Naive thymus-derived CD8-positive, alpha-beta T cell (primary cell): ENCODE results near the gene HACE1. TPM values are rescaled to one million over a fixed set of nuclear protein-coding genes. Genes with fewer than 3 reads are reported as not detected.
"Not testable (repeated sequence)": the region's sequence is repeated elsewhere in the genome, so short reads cannot be mapped to it uniquely, and the experiment has no call there.

Experiments
- ATAC-seq, 2 donors: fragments of 150-1000 bp; cut with Tn5 transposase in 1 of 2; sonication (Bioruptor Pico), chemical (Tn5 transposase) in 1 of 2; 1 replicate in 1 of 2; 2 replicates in 1 of 2; pipeline ENCODE4 v1.10.0; 2021; ENCODE audit warnings: mild to moderate bottlenecking in 2 of 2, moderate library complexity in 2 of 2
- POLR2A ChIA-PET: fragments of 350-600 bp; sonication (Branson Sonifier 250); formaldehyde crosslinking; loops from one replicate; lab custom pipeline; 2021; ENCODE audit warnings: antibody characterized with exemption; lab: Charles Lee
- DNase-seq, 10 donors: peaks; one replicate each; pipeline versions ENCODE4 v3.0.0 to v3.0.0-alpha.2; 2020 to 2022
- H3K27ac Mint-ChIP-seq, 10 donors: one replicate each; pipeline ENCODE4 v1.8.0; 2020 to 2022; ENCODE audit warnings: mild to moderate bottlenecking in 10 of 10, mixed read lengths in 10 of 10, moderate library complexity in 4 of 10, inconsistent platforms in 1 of 10
- H3K27me3 Mint-ChIP-seq, 5 donors: one replicate each; pipeline ENCODE4 v1.8.0; 2021 to 2022; ENCODE audit warnings: mixed read lengths in 5 of 5
- H3K36me3 Mint-ChIP-seq, 3 donors: one replicate each; pipeline ENCODE4 v1.8.0; 2020 to 2022; ENCODE audit warnings: mixed read lengths in 3 of 3, mild to moderate bottlenecking in 2 of 3, inconsistent platforms in 1 of 3
- H3K4me1 Mint-ChIP-seq, 4 donors: one replicate each; pipeline ENCODE4 v1.8.0; 2021 to 2022; ENCODE audit warnings: mixed read lengths in 4 of 4
- H3K4me3 Mint-ChIP-seq, 10 donors: one replicate each; pipeline ENCODE4 v1.8.0; 2020 to 2022; ENCODE audit warnings: mild to moderate bottlenecking in 10 of 10, mixed read lengths in 10 of 10, moderate library complexity in 6 of 10, inconsistent platforms in 1 of 10
- H3K9me3 Mint-ChIP-seq, 9 donors: one replicate each; pipeline ENCODE4 v1.8.0; 2020 to 2022; ENCODE audit warnings: mixed read lengths in 9 of 9, mild to moderate bottlenecking in 3 of 9, inconsistent platforms in 1 of 9, moderate library complexity in 1 of 9
- polyA plus RNA-seq, 3 donors: library from polyadenylated mRNA; unstranded; fragments of 300-500 nt; fragmentation: Illumina TruSeq; gene quantifications; one replicate each; pipeline ENCODE4 v1.2.3, GENCODE V29; 2021
- total RNA-seq, 8 experiments: library from RNA in 2 of 8; stranded (reverse) in 2 of 8; gene quantifications; one replicate each; pipeline ENCODE4 v1.2.3 and lab custom pipeline; 2021 to 2026

HACE1 gene
- total and polyA plus RNA-seq, 5 experiments from 2014 or later = 3.7 to 12.1 (median 5.8) TPM

DNA sequence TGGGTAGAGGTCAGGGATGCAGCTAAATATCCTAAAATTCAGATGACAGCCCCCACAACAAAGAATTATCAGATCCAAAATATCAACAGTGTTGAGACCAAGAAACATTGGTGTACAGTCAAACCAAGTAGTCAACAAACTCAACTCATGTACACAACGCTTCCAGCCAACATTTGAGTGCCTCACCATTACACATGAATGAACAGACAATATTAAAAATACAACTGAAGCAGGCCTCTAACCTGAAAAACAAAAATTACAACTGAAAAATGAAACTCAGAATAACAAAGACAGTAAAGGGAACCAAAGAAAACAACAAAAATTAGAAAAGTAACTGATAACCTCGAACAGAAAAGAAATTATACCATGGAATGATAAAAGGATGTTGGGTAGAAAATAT, 46.2 kb downstream of the HACE1 start:
- Mint-ChIP-seq H3K4me1 (peaks cover 0 to 3% (median 0%) of the 10 kb centered on the region in 4 donors), H3K9me3 (no peaks in the 10 kb centered on the region), H3K36me3 (peaks cover 7 to 44% (median 22%) of the 10 kb centered on the region in 3 donors), H3K4me3 (no peak overlapping the region), H3K27me3 (no peaks in the 10 kb centered on the region), H3K27ac (no peak overlapping the region)
- POLR2A ChIA-PET = no interaction called here
- no peak for ATAC-seq
- no peak for DNase-seq

DNA sequence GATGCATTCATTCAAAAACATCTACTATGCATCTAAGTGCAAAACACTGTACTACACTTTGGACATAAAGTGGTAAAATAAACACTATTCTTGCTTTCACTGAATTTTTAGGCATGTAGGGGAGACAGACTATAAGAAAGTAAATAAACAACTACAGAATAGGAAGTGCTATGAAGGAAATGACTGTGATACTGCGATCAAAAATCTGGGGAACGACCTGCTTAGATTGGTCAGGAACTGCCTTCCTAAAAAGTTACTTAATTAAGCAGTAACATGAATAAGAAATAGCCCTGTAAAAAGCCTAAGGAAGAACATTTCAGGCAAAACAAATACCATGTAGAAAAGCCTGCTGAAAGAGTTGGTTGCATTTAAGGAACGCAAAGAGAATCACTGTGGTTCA, 50.6 kb downstream of the HACE1 start:
- Mint-ChIP-seq H3K9me3 (peaks cover 0 to 13% (median 7%) of the 10 kb centered on the region in 9 donors), H3K27me3 (no peaks in the 10 kb centered on the region), H3K36me3 (peaks cover 10 to 42% (median 34%) of the 10 kb centered on the region in 3 donors), H3K4me1 (peaks cover 0 to 3% (median 0%) of the 10 kb centered on the region in 4 donors), H3K27ac (peak overlapping the region in 1 of 10 donors; percentile 49), H3K4me3 (no peak overlapping the region)
- POLR2A ChIA-PET = no interaction called here
- ATAC-seq (no peak), DNase-seq (no peak)

DNA sequence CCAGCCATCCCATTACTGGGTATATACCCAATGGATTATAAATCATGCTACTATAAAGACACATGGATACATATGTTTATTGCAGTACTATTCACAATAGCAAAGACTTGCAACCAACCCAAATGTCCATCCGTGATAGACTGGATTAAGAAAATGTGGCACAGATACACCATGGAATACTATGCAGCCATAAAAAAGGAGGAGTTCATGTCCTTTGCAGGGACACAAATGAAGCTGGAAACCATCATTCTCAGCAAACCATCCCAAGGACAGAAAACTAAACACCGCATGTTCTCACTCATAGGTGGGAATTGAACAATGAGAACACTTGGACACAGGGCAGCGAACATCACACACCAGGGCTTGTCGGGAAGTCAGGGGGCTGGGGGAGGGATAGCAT, 54.4 kb downstream of the HACE1 start:
- POLR2A ChIA-PET, H3K27me3 Mint-ChIP-seq, ATAC-seq, DNase-seq, H3K4me1 Mint-ChIP-seq, H3K27ac Mint-ChIP-seq, H3K4me3 Mint-ChIP-seq: not testable (repeated sequence)
- Mint-ChIP-seq H3K9me3 (peaks cover 0 to 27% (median 16%) of the 10 kb centered on the region in 9 donors), H3K36me3 (peaks cover 25 to 60% (median 59%) of the 10 kb centered on the region in 3 donors)

DNA sequence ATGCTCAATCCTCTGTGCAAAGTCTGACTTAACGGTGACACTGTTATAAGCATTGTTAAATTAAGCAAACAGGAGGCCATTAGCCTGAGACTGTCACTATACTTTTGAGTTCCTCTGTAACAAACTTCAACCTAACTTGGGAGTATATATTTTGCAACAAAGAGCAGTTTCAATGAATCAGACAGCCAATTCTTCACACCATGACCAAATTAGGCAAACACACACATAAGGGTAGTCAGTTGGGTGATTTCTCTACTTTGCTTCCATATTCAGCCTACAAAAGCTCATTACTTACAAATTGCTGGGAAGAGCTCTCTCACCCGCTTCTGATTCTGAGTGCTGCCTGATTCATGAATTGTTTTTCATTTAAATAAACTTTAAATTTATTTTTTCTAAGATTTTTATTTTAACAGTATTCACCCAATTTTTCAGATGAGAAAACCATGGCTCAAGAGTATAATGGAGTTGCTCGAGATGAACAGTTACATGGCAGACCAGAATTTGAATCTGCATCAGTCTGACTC, 60.5 kb downstream of the HACE1 start:
- POLR2A ChIA-PET = no interaction called here
- Mint-ChIP-seq H3K4me3 (no peak overlapping the region), H3K36me3 (peaks cover 15 to 47% (median 42%) of the 10 kb centered on the region in 3 donors), H3K9me3 (peaks cover 0 to 18% (median 7%) of the 10 kb centered on the region in 9 donors), H3K4me1 (peaks cover 3 to 10% (median 5%) of the 10 kb centered on the region in 4 donors), H3K27ac (no peak overlapping the region), H3K27me3 (no peaks in the 10 kb centered on the region)
- DNase-seq (no peak), ATAC-seq (no peak)

DNA sequence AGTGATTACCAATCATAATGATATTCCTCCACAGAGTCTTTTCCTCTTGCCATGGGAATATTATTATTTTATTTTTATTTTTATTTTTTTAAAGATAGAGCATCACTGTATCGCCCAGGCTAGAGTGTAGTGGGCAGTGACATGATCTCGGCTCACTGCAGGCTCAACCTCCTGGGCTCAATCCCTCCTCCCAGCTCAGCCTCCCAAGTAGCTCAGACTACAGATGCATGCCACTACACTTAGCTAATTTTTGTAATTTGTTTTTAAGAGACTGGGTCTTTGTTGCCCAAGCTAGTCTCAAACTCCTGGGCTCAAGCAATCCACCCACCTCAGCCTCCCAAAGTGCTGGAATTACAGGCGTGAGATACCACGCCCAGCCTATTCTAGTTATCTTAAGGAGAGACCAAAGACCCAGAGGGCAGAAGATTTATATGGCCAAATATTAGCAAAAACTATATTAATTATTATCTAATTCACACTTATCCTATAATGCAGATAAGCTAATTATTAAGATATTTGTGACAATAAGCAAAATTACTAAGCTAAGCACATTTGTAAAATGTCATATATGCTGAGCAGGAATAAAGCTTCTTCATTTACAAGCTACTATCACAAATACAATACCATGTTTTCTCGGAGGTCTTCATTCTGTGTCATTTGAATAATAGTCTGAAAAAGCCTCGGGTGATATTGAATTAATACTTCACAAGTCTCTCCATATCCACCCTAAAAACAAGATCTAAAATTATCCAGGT, 63.5 kb downstream of the HACE1 start:
- peak overlapping the region in 1 of 10 donors; percentile 51 for H3K27ac Mint-ChIP-seq

DNA sequence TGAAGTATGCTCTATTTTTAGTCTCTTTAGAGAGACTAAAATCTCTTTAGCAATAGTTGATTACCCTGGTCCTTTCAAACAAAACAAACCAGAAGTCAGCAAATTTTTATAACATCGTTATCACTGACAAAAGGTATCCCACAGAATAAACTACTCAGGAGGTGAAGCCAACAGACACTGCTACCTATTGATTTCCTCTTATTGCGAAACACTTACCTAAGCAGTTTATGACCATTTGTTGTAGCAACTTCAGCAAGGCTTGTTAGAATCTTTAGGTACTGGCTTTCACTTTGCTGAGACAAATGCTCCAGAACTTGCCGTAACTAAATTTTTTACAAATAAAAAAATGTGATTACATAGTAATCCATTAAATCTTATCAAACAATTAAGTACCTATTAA, 64.4 kb downstream of the HACE1 start:
- DNase-seq (no peak), ATAC-seq (no peak)
- H3K36me3 Mint-ChIP-seq = peaks cover 0 to 25% (median 7%) of the 10 kb centered on the region in 3 donors
- no peak overlapping the region for H3K4me3 Mint-ChIP-seq
- POLR2A ChIA-PET = no interaction called here
- H3K27ac Mint-ChIP-seq = no peak overlapping the region
- H3K27me3 Mint-ChIP-seq = no peaks in the 10 kb centered on the region
- H3K9me3 Mint-ChIP-seq = peaks cover 0 to under 1% (median 0%) of the 10 kb centered on the region in 9 donors
- H3K4me1 Mint-ChIP-seq = no peaks in the 10 kb centered on the region

More for the DNA sequence above, 63.5 kb downstream of the HACE1 start:
- no peak for DNase-seq
- H3K36me3 Mint-ChIP-seq = peaks cover 5 to 32% (median 15%) of the 10 kb centered on the region in 3 donors
- H3K9me3 Mint-ChIP-seq = peaks cover 0 to 5% (median 0%) of the 10 kb centered on the region in 9 donors
- H3K4me1 Mint-ChIP-seq = peaks cover 0 to 2% (median 0%) of the 10 kb centered on the region in 4 donors
- no peaks in the 10 kb centered on the region for H3K27me3 Mint-ChIP-seq
- no peak overlapping the region for H3K4me3 Mint-ChIP-seq
- no peak for ATAC-seq
- POLR2A ChIA-PET = no interaction called here

DNA sequence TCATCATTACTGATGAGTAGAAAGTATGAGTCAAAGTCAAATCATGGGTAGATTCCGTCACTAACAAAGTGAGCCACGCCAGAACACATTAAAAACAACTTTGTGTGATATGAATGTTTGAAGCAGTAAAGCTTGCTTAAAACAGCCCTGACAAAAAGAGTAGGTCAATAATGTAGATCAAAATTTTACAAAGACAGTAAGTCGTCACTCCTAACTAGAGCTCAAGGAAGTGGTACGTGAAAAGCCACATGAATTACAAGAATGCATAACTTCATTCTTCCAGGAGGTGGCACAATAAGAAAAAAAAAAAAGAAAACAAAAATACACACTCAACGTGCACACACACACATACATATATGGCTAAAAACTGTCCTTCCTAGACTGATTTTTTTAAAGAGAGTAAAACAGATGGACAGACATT, 69.9 kb downstream of the HACE1 start:
- H3K4me1 Mint-ChIP-seq = peaks cover 1 to 18% (median 13%) of the 10 kb centered on the region in 4 donors
- DNase-seq (peak in 7 of 10 donors; percentile 1 to 78 (median 39)), ATAC-seq (peak; percentile 97 to 99)
- peak overlapping the region; percentile 2 to 91 (median 64) for H3K27ac Mint-ChIP-seq
- peak overlapping the region in 5 of 10 donors; percentile 20 to 61 (median 34) for H3K4me3 Mint-ChIP-seq
- POLR2A ChIA-PET = interaction anchor here (1.4 kb wide), 1 partner anchor 70 kb away, joined by 6 read pairs; the partner anchor contains the start of gene HACE1
- peaks cover 0 to 32% (median 6%) of the 10 kb centered on the region in 3 donors for H3K36me3 Mint-ChIP-seq
- H3K9me3 Mint-ChIP-seq = no peaks in the 10 kb centered on the region
- no peaks in the 10 kb centered on the region for H3K27me3 Mint-ChIP-seq

DNA sequence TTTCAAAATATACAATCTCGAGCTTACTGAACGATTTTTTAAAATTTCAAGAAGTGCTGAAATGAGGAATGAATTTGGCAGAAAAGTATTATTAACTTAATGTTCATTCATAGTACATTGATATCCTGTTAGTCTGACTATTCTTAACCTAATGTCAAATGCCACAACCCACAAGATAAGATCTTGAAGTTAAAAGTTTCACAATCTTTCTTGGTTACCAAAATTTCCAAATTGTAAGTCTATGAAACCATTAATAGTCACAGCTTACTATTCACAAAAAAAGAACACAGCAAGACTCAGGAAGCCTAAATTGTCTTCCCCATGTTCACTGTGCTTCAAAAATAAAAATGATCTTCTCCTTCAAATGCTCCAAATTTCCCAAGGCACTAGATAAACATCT, 71.3 kb downstream of the HACE1 start:
- no peaks in the 10 kb centered on the region for H3K9me3 Mint-ChIP-seq
- peak overlapping the region in 8 of 10 donors; percentile 14 to 84 (median 58) for H3K27ac Mint-ChIP-seq
- no peaks in the 10 kb centered on the region for H3K27me3 Mint-ChIP-seq
- ATAC-seq (no peak), DNase-seq (no peak)
- no peak overlapping the region for H3K4me3 Mint-ChIP-seq
- H3K4me1 Mint-ChIP-seq = peaks cover 1 to 18% (median 13%) of the 10 kb centered on the region in 4 donors
- POLR2A ChIA-PET = no interaction called here
- H3K36me3 Mint-ChIP-seq = peaks cover 2 to 38% (median 13%) of the 10 kb centered on the region in 3 donors

DNA sequence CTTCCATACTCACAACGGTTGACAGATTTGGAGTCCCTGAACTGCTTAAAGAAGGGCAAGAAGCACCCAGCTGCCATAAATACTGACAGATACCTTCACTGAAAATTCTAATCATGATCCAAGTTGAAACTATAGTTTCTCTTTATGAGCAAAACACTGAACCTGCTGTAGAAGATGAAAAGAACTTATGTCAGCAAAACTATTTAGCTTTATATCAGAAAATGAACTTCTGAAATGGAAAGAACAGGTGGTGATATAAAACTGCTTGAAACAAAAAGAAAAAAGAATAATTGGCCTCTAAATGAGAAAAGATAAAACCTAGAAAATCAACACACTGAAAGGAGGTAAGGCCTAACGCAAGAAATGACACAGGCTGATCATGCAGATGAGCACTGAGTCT, 72.4 kb downstream of the HACE1 start:
- H3K36me3 Mint-ChIP-seq = peaks cover 7 to 39% (median 16%) of the 10 kb centered on the region in 3 donors
- H3K27me3 Mint-ChIP-seq = no peaks in the 10 kb centered on the region
- ATAC-seq = no peak
- H3K27ac Mint-ChIP-seq = peak overlapping the region in 6 of 10 donors; percentile 0 to 53 (median 42)
- no peak for DNase-seq
- no peak overlapping the region for H3K4me3 Mint-ChIP-seq
- peaks cover 1 to 18% (median 13%) of the 10 kb centered on the region in 4 donors for H3K4me1 Mint-ChIP-seq
- POLR2A ChIA-PET = no interaction called here
- no peaks in the 10 kb centered on the region for H3K9me3 Mint-ChIP-seq

DNA sequence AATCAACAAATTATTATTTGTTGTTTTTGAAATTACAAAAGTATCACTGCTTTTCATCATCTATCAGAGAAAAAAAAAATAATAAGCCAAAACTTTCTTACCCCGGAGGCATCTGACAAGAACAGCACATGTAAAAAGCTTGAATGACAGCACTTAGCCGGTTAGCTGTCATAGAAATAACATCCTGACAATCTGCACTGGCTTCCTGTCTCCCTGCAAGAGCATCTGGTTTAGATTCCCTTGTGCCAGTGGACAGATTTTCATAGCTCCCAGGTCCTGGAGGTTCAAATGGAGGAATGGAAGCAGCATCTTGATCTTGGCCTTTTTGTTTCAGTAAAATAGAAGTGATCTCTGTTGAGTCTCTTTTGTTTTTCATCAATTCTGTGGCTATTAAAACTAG, 74.8 kb downstream of the HACE1 start:
- ATAC-seq (no peak), DNase-seq (no peak)
- Mint-ChIP-seq H3K27ac (peak overlapping the region in 2 of 10 donors; percentile 9 to 10), H3K4me1 (peaks cover 1 to 15% (median 11%) of the 10 kb centered on the region in 4 donors), H3K4me3 (no peak overlapping the region), H3K27me3 (no peaks in the 10 kb centered on the region), H3K9me3 (no peaks in the 10 kb centered on the region), H3K36me3 (peaks cover 7 to 52% (median 24%) of the 10 kb centered on the region in 3 donors)
- POLR2A ChIA-PET = no interaction called here

DNA sequence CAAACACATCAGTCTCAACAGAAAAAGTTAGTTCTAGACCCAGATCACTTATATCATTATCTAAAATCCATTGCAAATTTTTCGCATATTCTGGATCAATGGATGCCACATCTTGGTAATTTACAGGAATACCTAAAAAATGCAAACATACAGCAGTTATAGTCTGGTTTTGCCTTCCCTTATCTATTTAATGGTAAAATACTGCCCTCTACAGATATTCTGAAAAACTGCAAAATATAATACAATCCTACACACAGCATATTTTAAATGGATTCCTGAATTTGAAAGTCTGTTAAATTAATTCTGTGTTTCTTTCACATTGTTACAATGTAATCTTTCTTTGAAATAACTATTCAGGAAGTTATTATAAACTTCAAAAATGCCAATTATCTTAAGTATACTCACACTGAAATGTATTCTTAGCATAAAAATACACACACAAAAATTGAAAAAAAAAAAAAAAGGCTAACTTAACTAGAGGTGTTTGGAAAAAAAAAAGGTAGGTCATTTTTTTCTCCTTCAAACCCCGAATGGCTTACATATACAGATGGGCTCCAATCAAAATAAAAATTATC, 88.4 kb downstream of the HACE1 start:
- H3K4me1 Mint-ChIP-seq = peaks cover 0 to 5% (median 2%) of the 10 kb centered on the region in 4 donors
- peak; percentile 49 to 62 for ATAC-seq
- H3K27ac Mint-ChIP-seq = no peak overlapping the region
- peak in 3 of 10 donors; percentile 43 to 47 (median 43) for DNase-seq
- H3K9me3 Mint-ChIP-seq = no peaks in the 10 kb centered on the region
- H3K4me3 Mint-ChIP-seq = no peak overlapping the region
- peaks cover 0 to 14% (median 5%) of the 10 kb centered on the region in 3 donors for H3K36me3 Mint-ChIP-seq
- H3K27me3 Mint-ChIP-seq = no peaks in the 10 kb centered on the region
- POLR2A ChIA-PET = no interaction called here

DNA sequence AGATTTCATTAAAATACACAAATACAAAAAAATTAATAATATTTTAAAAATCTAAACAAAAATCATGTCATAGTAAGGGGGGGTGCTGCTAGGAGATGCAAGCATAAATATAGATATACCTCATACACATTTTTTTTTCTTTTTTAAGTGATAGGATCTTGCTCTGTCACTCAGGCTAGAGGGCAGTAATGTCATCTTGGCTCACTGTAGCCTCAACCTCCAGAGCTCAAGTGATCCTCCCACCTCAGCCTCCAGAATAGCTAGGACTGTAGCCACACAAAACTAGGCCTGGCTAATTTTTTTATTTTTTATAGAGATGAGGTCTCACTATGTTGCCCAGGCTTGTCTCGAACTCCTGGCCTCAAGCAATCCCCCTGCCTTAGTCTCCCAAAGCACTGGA, 90.8 kb downstream of the HACE1 start:
- no peak for DNase-seq
- no peaks in the 10 kb centered on the region for H3K27me3 Mint-ChIP-seq
- no peak for ATAC-seq
- H3K4me3 Mint-ChIP-seq = no peak overlapping the region
- peaks cover 0 to 19% (median 2%) of the 10 kb centered on the region in 3 donors for H3K36me3 Mint-ChIP-seq
- peaks cover 0 to 5% (median 2%) of the 10 kb centered on the region in 4 donors for H3K4me1 Mint-ChIP-seq
- no peak overlapping the region for H3K27ac Mint-ChIP-seq
- H3K9me3 Mint-ChIP-seq = peaks cover 0 to 1% (median 0%) of the 10 kb centered on the region in 9 donors
- POLR2A ChIA-PET = no interaction called here
